ENCODE results near the gene PTPN5. TPM values are rescaled to one million over a fixed set of nuclear protein-coding genes. Genes with fewer than 3 reads are reported as not detected.

The PTPN5 gene
- polyA plus RNA-seq, 3 donors: not detected

GRCh38 chr11:18739685-18740084 is 51.9 kb downstream of the PTPN5 start:
- WGBS (ENCODE audit: insufficient coverage): 100% methylated on average over 1 of the region's 4 CpGs
- H3K27ac ChIP-seq (ENCODE audit: low read depth in 1 of 2, low read length in 2 of 2): no peak overlapping the region
- intact Hi-C loops (cut with micrococcal nuclease): no loop called here
- no peaks in the 10 kb centered on the region for H3K36me3 ChIP-seq (replicated peaks in 1 of 2; ENCODE audit: control insufficient read depth in 1 of 2, insufficient read depth in 2 of 2, low read length in 2 of 2)
- H3K9ac ChIP-seq (ENCODE audit: insufficient read depth, low read length, poor library complexity, severe bottlenecking): no peak overlapping the region
- H3K4me2 ChIP-seq (replicated peaks; ENCODE audit: extremely low read depth, low read length, poor library complexity, severe bottlenecking): no peak overlapping the region
- Mint-ChIP-seq H3K9me3 (peaks cover 0 to 3% (median 0%) of the 10 kb centered on the region in 7 donors), H3K4me1 (no peaks in the 10 kb centered on the region), H3K27me3 (ENCODE audit: low read depth in 3 of 3) (peaks cover 0 to 9% (median 2%) of the 10 kb centered on the region in 3 donors), H3K27ac (no peak overlapping the region), H3K4me3 (no peak overlapping the region), H3K36me3 (no peaks in the 10 kb centered on the region)
- TF ChIP-seq CTCF (IDR thresholded peaks at IDR 0.05): no peak
- no peak for DNase-seq
- H3K4me1 ChIP-seq (ENCODE audit: control insufficient read depth in 1 of 2, insufficient read depth in 2 of 2, low read length in 2 of 2): no peaks in the 10 kb centered on the region
- no peak overlapping the region for H3K4me3 ChIP-seq (replicated peaks in 1 of 3; ENCODE audit: low read depth in 2 of 3, low read length in 3 of 3)
- no peaks in the 10 kb centered on the region for H3K27me3 ChIP-seq (ENCODE audit: control insufficient read depth in 2 of 2, insufficient read depth in 2 of 2, low read length in 2 of 2)
- no peaks in the 10 kb centered on the region for H3K9me3 ChIP-seq (replicated peaks in 1 of 2; ENCODE audit: control insufficient read depth in 1 of 2, insufficient read depth in 1 of 2, low read length in 2 of 2)
- H2AFZ ChIP-seq (ENCODE audit: insufficient read depth, low read depth, low read length, poor library complexity, severe bottlenecking): no peak overlapping the region
- no peaks in the 10 kb centered on the region for H4K20me1 ChIP-seq (ENCODE audit: insufficient read depth, low read length)
- H3K79me2 ChIP-seq (ENCODE audit: insufficient read depth, low read length): no peaks in the 10 kb centered on the region

- H3K36me3 Mint-ChIP-seq: no peaks in the 10 kb centered on the region
- WGBS (ENCODE audit: insufficient coverage): 92% methylated on average over 2 of the region's 8 CpGs
These were observed 54.0 kb downstream of the PTPN5 start for GRCh38 chr11:18737642-18738041.

More at GRCh38 chr11:18737642-18738041, 54.0 kb downstream of the PTPN5 start:
- Histone ChIP-seq H3K4me3 (replicated peaks in 1 of 3; ENCODE audit: low read depth in 2 of 3, low read length in 3 of 3) (no peak overlapping the region), H2AFZ (ENCODE audit: insufficient read depth, low read depth, low read length, poor library complexity, severe bottlenecking) (no peak overlapping the region), H3K27me3 (ENCODE audit: control insufficient read depth in 2 of 2, insufficient read depth in 2 of 2, low read length in 2 of 2) (no peaks in the 10 kb centered on the region), H3K9me3 (replicated peaks in 1 of 2; ENCODE audit: control insufficient read depth in 1 of 2, insufficient read depth in 1 of 2, low read length in 2 of 2) (no peaks in the 10 kb centered on the region), H3K79me2 (ENCODE audit: insufficient read depth, low read length) (no peaks in the 10 kb centered on the region), H3K36me3 (replicated peaks in 1 of 2; ENCODE audit: control insufficient read depth in 1 of 2, insufficient read depth in 2 of 2, low read length in 2 of 2) (no peaks in the 10 kb centered on the region), H3K4me1 (ENCODE audit: control insufficient read depth in 1 of 2, insufficient read depth in 2 of 2, low read length in 2 of 2) (no peaks in the 10 kb centered on the region), H3K27ac (ENCODE audit: low read depth in 1 of 2, low read length in 2 of 2) (no peak overlapping the region), H3K4me2 (replicated peaks; ENCODE audit: extremely low read depth, low read length, poor library complexity, severe bottlenecking) (no peak overlapping the region), H4K20me1 (ENCODE audit: insufficient read depth, low read length) (no peaks in the 10 kb centered on the region), H3K9ac (ENCODE audit: insufficient read depth, low read length, poor library complexity, severe bottlenecking) (no peak overlapping the region)
- H3K9me3 Mint-ChIP-seq: peaks cover 0 to 3% (median 0%) of the 10 kb centered on the region in 7 donors
- H3K4me3 Mint-ChIP-seq: no peak overlapping the region
- intact Hi-C loops (cut with micrococcal nuclease): no loop called here
- no peak for DNase-seq
- H3K4me1 Mint-ChIP-seq: no peaks in the 10 kb centered on the region
- no peak for TF ChIP-seq CTCF (IDR thresholded peaks at IDR 0.05)
- no peak overlapping the region for H3K27ac Mint-ChIP-seq
- peaks cover 0 to 9% (median 2%) of the 10 kb centered on the region in 3 donors for H3K27me3 Mint-ChIP-seq (ENCODE audit: low read depth in 3 of 3)
